ENCODE data around the gene SFT2D3.
"Not testable (repeated sequence)": the region's sequence is repeated elsewhere in the genome, so short reads cannot be mapped to it uniquely, and the experiment has no call there.

SFT2D3 gene

DNA sequence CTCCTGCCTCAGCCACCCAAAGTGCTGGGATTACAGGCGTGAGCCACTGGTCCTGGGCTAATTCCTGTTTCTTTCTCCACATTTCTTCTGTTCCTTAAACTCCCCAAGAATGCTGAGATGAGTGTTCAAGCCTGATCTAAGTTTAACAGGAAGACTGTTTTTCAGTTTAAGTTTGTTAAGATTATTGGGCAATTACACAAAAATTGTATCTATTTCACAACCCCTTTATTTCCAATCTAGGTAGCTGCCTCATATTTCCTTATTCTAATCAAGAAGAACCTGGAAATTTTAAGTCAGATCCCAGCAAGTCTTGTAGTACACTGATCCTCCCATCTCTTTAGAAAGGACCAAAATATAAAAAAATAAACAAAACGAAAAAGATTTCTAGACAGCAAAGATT is 11.7 kb downstream of the SFT2D3 start:
- no peak for DNase-seq

DNA sequence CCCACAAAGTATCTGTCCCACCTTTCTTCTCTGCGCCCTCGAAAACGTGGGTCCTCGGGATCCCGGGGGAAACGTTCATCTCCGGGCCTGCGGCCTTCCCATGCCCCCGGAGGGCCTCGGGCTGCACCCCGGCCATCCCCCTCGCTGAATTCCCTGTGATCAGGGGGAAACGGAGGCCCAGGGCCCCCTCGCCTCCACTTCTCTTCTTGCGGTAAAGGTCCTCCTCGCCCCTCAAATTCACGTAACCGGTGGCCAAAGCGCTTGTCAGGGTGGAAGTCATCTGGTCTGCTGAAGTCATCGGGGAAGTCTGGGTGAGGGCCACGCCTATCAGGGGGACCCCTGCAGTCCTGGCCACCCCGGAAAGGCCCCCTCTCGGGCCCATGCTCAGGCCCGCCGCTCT is 12.3 kb downstream of the SFT2D3 start:
- no peak for DNase-seq

DNA sequence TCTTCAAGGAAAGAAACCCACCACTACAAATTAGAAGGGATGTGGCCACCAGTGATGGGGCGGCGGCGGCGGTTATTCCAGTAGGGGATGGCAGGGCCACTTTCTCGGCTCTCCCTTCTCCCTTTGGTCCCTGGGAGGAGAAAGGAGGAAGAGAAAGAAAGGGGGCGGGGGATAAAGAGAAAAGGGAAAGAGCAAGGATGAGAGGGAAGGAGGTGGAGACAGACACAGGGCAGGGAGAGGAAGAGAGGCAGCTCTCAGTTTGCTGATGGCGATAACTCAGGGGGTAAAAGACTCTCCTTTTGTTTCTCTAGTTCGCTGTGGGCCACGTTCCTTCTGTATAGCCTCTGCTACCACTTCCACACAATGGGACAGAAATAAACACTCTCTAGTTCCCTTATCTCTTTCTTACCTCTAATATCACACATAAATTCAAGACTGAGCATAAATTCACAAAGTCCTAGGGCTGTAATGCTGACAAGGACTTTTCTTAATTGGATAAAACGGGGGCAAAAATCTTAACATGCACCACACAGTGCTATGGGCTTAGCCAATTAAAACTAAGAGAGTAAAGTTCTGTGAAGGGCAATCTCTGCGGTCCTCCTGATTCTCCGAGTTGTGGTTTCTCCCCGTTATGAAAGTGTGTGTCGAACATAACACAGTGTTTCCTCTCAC is 14.6 kb downstream of the SFT2D3 start:
- DNase-seq, result no peak

DNA sequence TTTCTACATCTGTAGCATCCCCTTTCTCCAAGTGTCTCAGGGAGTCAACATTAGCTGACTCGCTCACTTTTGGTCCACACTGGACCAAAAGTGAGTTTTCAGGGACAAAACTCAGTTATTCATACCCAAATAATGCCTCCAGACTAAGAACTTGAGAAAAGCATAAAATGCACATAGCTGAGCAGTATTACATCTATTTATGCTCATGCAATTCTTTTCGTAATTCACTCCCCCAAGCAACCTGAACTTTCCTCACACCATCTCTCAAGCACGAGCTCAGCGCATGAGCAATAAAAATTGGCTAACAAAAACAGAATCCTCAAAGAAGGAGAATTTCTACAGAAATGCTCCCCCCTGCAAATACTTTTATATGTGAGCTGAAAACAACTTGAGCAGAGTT is 17.0 kb downstream of the SFT2D3 start:
- no peak for DNase-seq

DNA sequence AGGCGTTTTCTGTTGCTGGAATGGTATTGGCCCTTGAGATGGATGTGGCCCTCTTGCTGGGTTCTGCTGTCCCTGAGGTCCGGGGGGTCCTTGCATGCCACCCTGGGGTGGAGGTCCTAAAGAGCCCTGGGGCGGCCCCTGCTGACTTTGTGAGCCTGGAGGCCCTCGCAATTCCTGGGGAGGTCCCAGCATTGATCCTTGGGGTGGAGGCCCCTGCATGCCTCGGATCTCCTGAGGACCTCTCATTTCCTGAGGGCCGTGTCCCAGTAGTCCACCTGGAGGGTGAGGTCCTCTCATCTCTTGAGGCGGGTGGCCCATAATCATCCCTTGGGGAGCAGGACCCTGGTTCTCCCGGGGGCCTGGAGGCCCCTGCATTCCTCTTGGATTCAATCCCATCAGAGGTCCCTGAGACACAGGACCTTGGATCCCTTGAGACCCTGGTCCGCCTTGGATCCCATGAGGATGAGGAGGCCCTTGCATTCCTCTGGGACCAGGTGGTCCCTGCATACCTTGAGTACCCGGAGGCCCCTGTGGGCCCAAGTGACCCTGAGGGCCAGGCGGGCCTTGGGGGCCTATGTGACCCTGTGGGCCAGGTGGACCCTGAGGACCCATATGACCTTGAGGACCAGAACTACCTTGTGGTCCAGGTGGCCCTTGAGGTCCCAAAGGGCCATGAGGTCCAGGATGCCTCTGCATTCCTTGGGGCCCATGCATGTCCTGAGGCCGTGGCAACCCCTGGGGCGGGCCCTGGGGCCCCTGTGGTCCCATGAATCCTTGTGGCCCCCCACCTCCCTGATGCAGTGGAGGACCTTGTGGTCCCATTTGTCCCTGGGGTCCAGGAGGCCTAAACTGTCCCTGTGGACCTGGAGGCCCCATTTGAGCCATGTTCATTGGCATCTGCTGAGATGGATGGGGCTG is 18.3 kb downstream of the SFT2D3 start:
- no peak for DNase-seq

DNA sequence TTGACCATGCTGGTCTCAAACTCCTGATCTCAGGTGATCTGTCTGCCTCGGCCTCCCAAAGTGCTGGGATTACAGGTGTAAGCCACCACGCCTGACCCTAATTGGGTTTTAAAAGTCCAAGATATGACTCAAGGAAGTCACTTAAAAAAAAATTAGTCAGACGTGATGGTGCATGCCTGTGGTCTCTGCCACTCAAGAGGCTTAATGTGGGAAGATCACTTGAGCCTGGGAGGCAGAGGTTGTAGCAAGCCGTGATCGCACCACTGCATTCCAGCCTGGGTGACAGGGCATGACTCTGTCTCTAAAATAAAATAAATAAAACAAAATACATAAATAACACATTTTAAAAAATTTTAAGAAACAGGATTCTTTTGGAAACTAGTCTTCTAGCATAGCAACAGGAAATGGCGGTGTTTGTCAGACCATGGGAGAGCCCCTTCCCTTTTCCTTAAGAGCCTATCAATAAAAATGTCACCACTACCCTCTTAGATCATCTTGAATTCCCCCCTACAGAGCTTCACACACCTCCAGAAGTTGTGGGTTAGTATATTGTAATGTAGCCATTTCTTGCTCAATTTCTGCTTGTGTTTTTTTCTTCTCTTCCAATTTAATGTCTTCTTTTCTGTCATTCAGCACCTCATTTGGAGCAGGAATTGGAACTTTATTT is 20.1 kb downstream of the SFT2D3 start:
- DNase-seq, result no peak

DNA sequence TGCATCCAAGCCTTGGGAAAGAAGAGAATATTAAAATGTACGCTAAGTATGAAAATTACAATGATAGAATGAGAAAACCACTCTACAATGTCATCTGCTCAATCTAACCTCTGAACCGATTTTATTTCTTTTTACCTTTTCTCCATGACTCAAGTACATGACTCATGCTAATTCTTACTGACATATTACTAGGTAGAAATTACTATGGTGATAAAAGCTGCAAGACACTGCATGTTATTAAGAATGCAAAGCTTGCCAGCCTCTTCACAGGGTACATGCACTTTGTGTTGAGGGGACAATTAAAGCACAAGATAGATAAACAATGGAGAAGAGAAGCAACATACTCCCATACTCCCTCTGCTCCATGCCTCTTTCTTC is 20.7 kb downstream of the SFT2D3 start:
- DNase-seq, result no peak

DNA sequence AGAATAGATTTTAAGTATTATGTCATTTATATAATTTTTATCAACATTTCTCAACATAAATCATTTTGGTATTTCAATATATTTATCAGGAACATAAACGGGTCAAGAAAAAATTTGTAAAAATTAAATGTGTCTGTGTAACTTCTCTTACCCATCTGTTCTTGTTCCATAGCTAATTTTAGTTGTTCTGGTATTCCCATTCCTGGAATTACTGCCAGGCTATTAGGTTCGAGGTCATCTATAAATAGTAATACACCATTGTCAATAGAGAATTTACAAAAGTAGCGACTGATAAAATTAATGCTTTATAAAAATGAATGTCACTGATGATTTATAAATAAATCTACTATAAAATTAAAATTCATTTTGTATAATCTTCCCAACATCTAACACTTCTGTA is 21.5 kb downstream of the SFT2D3 start:
- DNase-seq, result no peak

DNA sequence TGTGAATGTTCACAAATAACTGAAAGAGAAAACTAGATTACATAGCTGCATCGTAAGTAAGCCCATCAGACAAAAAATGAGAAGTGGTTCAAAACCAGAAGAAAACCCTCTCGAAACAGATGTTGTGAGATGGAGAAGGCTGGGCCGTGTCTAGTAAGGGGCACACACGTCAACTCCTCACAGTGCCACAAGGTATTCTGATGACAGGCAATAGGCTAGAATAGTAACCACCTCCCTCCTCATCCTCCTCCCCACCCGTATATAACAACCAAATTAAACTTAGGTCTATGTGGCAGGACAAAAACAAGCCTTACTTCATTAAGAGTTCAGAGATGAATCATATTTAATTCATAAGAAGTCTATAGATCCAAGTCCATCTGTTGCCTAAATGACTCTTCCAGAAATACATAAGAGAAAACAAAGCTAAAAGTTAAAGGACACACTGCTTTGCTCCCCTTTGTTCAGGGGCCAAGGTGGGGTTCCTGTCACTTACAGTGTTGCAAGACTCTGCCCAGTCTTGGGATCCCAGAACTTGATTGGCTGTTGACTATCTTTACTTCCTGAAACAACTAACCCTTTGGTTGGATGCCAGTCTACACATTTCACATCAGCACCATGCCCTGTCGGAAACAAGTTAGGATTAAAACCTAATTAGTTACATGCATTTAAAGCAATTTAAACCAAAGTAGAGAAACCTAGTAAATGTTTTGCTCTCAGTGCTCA is 25.0 kb downstream of the SFT2D3 start:
- DNase-seq, result no peak

DNA sequence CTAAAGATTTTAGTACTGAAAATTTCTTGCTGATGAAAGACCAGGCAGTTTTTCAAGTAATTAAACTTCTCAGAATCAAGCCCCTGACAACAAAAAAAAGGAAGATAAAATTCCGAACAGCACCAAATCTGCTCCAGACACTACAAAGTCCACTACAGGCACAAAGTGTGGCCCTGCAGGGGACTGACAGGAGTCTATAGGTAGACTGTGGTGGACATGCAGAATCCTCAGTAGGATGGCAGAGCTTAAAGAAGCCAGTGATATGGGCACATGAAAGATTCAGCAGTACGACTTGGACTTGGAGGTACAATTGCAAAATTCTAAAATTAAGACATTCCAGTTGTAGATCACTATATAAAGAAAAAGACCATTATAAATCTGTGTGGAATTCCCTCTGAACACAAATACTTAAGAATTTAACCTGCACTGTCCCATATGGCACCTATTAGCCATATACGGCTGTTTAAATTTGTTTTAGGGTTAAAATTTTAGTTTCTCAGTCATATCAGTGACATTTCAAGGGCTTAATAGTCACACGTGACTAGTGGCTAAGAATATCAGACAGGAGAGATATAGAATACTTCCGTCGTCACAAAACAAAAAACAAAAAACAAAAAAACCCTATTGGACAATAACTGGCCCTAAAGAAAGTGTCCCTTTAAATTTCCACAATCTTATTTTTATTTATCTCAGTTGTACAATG is 32.0 kb downstream of the SFT2D3 start:
- DNase-seq, result no peak

DNA sequence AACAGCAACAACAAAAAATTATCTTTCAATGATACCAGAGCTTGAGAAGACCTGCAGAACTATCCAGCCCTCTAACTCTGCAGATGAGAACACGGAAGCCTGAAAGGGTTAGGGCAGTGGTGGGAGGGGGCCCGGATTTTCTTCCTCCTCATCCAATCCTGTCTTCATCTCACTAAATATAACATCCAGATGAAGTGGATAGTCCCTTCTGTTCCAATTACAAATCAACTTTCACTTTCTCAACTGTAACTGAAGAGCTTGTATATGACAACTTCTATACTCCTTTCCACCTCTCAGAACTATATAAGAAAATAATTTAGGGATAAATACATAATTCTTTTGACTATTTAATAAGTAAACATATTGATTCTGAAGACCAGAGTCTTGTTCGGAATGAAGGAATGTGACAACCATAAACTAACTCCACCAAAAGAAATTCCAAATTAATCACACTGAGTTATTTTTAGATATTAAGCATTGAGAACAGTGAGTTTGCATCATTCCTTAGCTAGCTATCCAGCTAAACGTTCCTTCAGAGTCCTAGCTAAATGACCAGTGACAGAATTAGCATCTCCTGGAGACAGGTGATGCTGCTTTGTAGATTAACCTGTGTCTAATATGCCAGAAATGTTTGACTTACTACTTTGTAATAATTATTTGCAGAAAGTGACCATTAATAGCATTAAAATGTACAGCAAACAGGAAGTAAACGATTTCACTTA is 32.7 kb downstream of the SFT2D3 start:
- DNase-seq, result no peak

DNA sequence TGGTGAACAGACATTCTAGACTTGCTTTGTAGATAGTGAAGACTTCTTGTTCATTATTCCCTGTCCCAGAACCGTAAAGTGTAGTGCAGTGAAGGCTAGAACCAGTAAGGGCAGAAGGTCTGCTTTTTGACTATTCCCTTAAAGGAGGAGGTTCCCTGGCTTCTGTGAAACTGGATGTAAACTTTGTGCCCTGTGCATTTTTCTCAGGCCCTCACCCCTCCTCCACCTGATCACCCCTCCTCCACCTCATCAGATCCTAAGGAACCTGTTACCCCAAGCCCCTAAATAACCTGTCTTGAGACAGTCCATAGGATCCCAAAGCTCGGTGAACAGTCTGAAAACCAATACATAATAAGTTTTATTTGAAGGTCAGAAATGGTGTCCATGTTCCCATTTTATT is 33.7 kb downstream of the SFT2D3 start:
- DNase-seq, result no peak

DNA sequence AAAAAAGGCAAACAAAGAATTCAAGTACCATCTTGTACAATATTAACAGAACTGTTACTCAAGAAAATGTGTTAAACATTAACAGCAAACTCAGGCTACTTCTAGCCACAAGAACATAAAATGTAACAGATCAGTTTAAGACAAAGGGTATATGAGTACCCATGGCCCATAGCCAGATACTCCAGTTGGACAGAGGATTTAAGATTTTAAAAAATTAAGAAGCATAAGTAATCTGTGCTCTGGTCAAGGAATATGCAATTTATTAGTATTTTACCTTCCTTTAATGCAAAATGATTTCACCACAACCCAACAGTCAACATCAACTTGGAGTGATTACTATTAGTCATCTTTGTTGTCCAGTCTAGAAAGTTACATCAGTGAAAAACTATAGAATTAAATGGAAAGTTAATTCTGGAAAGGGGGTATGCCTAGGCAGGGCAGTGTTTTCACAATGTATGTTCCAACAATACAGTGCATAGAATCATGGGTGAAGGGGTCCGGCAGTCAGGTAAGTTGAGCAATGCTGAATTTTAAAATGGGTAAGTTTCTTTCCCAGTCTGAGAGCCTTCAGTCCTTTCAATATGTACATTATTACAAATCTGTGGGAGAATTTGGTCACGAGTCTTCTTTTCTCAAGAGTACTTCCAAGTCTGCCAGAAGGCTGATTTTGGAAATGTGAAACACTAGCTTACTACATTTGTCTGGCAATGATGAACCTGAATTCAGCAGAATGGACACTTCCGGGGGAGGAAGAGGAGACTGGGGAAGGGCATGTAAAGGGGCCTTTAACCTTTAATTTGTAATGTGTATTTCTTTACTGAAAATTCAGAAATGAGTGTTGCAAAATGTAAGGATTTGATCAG is 34.5 kb downstream of the SFT2D3 start:
- no peak for DNase-seq

DNA sequence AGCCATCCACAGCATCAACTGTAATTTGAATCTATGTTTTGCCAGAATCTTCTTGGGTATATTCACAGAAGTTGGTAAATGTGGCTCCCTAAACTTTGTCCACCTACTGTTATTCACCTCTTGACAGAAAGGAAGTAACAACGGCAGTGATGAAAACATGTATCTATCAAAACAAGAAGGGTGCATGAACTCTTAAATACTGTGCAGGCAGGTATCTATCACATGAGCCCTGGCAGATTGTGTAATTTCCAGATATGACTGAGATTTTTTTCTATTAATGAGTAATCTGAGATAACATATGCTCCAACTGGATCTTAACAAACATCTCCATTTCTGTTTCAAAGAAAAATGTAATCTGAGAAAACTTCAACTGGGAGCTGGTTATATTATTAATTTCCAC is 36.6 kb downstream of the SFT2D3 start:
- DNase-seq, result no peak

DNA sequence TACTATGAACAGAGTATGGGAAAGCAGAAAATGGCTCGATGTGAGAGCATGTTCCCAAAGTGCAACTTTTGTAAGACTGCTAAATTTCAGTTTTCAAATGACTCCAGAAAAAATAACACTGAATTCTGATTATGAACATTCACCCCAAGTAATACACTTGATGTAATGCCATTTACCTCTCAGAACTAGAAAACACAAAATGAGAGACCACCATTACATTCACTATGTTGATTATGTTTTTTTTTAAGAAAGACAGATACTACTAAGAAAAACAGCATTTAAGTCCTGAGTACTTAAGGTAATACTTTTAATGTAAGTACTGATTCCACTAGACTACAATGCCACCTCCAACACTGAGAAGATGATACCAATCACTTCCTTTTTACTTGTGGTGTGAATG is 38.5 kb downstream of the SFT2D3 start:
- DNase-seq, result no peak

DNA sequence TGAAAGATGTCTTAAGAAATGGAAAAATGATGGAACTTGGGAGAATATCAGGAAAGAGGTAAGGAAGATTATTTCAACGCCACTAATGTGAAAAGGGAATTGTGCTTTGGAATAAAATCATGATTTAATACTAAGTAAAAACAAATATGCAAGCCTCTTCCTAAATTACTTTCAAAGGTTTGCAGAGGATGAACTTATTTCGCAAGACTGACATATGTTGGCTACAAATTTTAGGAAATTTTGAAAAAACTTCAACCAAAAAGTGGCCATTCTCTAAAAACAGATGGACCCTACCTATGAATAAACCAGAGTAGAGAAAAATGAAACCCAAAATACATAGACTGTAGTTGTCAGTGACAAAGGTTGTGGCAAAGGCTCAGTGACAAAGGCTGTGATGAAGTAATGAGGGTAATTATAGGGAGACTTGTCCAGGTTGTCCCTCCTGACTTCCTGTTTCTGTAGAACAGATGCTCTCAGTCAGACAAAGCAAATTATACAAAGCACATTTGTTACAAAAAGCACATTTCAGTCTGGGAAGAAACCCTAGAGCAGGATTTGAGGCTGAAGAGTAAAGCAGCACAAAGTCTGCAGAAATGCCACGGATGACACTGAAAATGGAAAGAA is 39.5 kb downstream of the SFT2D3 start:
- no peak for DNase-seq

DNA sequence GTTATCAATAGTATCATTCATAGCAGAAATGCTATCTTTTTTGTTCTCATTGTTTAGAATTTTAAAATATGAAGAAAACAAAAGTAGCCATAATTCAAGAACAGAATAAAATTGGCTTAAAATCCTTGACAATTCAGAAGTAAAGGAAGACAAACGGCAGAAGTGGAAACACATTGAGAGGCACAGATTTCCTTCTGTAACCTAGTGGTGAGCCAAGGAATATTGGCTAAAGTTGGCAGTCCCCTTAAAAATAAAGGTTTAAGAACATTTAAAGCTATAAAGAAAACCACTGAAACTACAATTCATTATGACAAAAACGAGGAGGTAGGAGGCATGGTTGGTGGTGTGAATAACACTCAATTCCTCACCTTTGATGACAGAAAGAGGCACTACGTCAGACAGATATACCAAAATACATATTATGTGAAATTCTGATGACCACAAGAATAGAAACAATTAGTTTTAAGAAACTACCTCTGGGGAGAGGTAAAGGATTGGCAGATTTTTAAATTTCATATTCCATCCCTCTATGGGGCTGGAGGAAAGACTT is 42.3 kb downstream of the SFT2D3 start:
- no peak for DNase-seq

DNA sequence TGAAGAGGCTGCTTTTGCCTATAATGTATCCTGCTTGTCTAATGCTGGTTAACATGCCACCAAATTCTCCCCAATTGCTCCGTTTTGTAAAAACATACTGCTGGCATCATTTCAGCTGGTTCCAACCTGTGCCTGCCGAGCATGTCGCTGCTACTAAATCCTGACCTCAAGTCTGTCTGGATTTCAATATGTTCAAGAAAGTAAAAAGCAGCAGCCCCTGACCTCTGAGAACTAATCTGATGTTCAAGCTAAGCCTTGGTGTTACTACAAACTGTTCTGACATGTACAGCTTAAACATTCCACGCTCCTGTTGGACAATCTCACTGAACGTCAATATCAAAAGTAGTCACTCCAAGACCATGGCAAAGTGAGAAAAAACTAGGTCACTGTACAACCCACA is 46.3 kb downstream of the SFT2D3 start:
- DNase-seq, result no peak

DNA sequence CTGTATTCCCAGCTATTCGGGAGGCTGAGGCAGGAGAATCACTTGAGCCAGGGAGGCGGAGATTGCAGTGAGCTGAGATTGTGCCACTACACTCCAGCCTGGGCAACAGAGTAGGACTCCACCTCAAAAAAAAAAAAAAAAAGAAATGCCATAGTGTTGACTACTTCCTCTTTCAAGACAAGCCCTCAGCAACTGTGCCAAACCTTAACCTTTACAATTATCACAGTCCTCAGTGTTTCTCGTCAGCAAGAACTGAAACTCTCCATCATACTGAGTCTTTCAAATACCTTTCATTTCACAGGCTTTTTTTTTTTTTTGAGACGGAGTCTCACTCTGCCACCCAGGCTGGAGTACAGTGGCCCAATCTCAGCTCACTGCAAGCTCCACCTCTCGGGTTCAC is 48.2 kb downstream of the SFT2D3 start:
- DNase-seq, result not testable (repeated sequence)

DNA sequence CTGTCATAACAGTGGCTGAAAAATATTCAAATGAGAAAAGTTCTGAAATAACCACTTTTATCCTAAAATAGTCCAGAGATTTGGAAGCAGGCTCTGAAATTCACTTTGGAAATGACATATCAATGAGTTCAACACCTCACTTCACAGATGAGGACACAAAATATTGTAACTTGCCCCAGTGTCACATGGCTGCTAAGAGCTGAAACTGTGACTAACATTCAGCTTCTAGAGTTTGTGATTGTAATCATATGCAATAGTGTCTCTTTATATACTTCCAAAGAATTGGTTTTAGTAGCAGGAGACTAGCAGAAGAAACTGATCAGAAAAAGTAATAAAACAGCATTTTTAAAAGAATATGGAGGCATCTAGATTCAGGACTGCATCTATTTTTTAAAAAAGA is 52.1 kb downstream of the SFT2D3 start:
- DNase-seq, result no peak
